ENCODE measurements around the gene DOCK1.

DOCK1 gene

DNA sequence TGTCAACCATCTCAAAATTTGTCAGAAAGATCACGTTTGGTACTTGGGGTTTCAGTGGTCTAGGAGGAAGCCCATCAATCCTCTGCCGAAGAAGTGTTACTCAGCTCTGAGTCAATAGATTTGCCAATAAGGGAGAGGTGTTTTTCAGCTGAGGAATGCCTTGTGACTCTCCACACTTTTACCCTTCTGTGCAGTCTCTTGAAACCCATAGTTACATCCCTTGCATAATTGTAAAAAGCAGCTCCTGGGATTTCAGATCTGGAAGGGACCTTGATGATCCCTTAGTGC lies 243.6 kb downstream of the DOCK1 start:
- DNase-seq (ENCODE audit: low read depth) = peak; percentile 42
- H3K4me3 ChIP-seq (ENCODE audit: low read depth, low read length) = no peak overlapping the region
- TF ChIP-seq CTCF (IDR thresholded peaks at IDR 0.05; ENCODE audit: low read depth, low read length) = no peak
- TF ChIP-seq MYC (IDR thresholded peaks at IDR 0.05; ENCODE audit: low read depth, low read length) = no peak
- no peak for TF ChIP-seq MAX (IDR thresholded peaks at IDR 0.05; ENCODE audit: low read depth, low read length)

- TF ChIP-seq MAX (IDR thresholded peaks at IDR 0.05; ENCODE audit: low read depth, low read length) (no peak), MYC (IDR thresholded peaks at IDR 0.05; ENCODE audit: low read depth, low read length) (no peak), CTCF (IDR thresholded peaks at IDR 0.05; ENCODE audit: low read depth, low read length) (no peak), POLR2A (IDR thresholded peaks at IDR 0.05; ENCODE audit: extremely low read depth, insufficient read length) (no peak)
- DNase-seq (ENCODE audit: low read depth) = no peak
- no peak overlapping the region for H3K4me3 ChIP-seq (ENCODE audit: low read depth, low read length)
Measured at GRCh38 chr10:127149501-127150081, 244.4 kb downstream of the DOCK1 start.

DNA sequence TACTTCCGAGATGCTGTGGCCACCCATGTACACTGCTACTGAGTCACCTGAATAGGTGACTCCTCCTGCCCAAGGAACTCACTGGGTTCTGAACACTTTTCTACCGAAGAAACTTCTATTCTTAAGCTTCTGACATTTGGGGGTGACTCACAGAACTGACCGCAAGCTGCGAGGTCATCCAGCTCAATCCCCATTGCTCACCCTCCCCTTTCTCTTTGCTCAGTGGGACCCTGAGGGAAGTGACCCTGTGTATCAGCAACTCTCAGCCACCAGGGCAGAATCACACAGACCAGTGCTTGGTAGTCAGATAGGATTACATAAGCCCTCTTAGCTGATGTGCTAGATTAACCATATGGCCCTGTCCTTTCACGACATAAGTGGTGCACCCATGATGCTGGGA lies 244.9 kb downstream of the DOCK1 start:
- no peak for TF ChIP-seq MYC (IDR thresholded peaks at IDR 0.05; ENCODE audit: low read depth, low read length)
- no peak for TF ChIP-seq CTCF (IDR thresholded peaks at IDR 0.05; ENCODE audit: low read depth, low read length)
- TF ChIP-seq POLR2A (IDR thresholded peaks at IDR 0.05; ENCODE audit: extremely low read depth, insufficient read length) = no peak
- TF ChIP-seq MAX (IDR thresholded peaks at IDR 0.05; ENCODE audit: low read depth, low read length) = no peak
- no peak overlapping the region for H3K4me3 ChIP-seq (ENCODE audit: low read depth, low read length)
- no peak for DNase-seq (ENCODE audit: low read depth)

DNA sequence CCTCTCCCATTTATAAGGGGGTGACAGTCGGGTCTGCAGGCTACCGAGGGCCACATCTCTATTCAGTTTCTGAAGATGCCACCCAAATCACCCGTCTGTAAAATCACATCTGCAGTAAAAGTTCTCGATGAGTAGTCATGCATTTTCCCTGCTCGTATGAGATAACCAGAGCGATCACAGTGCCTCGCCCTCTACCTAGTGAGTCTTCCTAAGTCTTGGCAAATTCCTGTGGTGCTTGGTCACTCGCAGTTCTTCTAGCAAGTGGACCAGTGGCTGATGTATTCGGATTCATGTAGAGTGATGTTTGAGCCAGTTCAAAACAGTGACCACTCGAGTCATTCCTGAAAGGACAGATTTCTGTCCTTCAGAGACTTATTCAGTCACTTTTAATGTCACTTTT lies 246.3 kb downstream of the DOCK1 start:
- no peak for DNase-seq (ENCODE audit: low read depth)
- TF ChIP-seq CTCF (IDR thresholded peaks at IDR 0.05; ENCODE audit: low read depth, low read length) (no peak), MYC (IDR thresholded peaks at IDR 0.05; ENCODE audit: low read depth, low read length) (no peak), MAX (IDR thresholded peaks at IDR 0.05; ENCODE audit: low read depth, low read length) (no peak), POLR2A (IDR thresholded peaks at IDR 0.05; ENCODE audit: extremely low read depth, insufficient read length) (no peak)
- H3K4me3 ChIP-seq (ENCODE audit: low read depth, low read length) = no peak overlapping the region

GRCh38 chr10:127151981-127152699 lies 246.9 kb downstream of the DOCK1 start:
- DNase-seq (ENCODE audit: low read depth) = no peak
- TF ChIP-seq CTCF (IDR thresholded peaks at IDR 0.05; ENCODE audit: low read depth, low read length) (no peak), POLR2A (IDR thresholded peaks at IDR 0.05; ENCODE audit: extremely low read depth, insufficient read length) (no peak), MYC (IDR thresholded peaks at IDR 0.05; ENCODE audit: low read depth, low read length) (no peak), MAX (IDR thresholded peaks at IDR 0.05; ENCODE audit: low read depth, low read length) (no peak)
- no peak overlapping the region for H3K4me3 ChIP-seq (ENCODE audit: low read depth, low read length)

Measured in NB4 (cell line).